GM12874 (cell line): Measurements from ENCODE around the gene STARD3.

Experiments
- TF ChIP-seq, protein P1 (sequence below): IDR thresholded peaks from 2 replicates; pipeline ENCODE4 v1.5.1; 2011; ENCODE audit warnings: low read depth, mild to moderate bottlenecking, control low read depth, low read length, moderate library complexity; ENCODE audit not compliant: insufficient read depth

STARD3 gene

DNA sequence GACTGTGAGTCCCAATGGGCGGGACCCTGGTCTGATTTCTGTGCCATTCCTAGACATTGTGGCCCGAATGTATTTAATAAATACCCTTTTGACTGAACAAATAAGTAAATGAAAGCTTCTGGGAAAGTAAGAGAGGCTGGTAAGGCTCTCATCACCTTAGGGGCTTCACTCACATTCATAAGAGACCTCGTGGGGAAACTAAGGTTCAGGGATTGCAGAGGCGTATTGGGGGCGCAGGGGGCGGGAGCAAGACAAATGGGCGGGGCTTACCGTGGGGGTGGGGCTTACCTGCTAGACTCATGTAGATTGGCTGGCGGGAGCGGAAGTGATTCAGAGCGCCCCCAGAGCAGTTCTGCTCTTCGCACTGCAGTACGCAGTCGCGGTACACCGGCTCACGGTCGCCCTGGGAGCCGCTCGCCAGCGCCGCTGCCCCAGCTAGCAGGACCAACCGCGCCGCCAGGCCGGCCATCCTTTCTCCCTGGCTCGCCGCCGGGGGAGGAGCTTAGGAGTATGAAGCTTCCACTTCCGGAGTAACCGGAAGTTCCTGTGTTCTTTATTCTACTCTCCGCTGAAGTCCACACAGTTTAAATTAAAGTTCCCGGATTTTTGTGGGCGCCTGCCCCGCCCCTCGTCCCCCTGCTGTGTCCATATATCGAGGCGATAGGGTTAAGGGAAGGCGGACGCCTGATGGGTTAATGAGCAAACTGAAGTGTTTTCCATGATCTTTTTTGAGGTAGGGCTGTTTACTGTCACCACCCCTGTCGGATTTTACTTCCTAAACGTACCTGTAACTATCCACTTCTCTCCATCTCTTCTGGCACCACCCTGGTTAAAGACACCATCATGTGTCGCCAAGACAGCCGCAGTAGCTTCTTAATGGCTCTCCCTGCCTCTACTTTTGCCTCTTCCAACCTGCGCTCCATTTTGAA, 50.9 kb downstream of the STARD3 start, which contains the start of gene PGAP3:
Gene PGAP3 (minus strand): TSS at position 512 of the 929 bp plus-strand sequence. CDS start 43 bp downstream, at position 469.
- TF ChIP-seq, protein P1, sequence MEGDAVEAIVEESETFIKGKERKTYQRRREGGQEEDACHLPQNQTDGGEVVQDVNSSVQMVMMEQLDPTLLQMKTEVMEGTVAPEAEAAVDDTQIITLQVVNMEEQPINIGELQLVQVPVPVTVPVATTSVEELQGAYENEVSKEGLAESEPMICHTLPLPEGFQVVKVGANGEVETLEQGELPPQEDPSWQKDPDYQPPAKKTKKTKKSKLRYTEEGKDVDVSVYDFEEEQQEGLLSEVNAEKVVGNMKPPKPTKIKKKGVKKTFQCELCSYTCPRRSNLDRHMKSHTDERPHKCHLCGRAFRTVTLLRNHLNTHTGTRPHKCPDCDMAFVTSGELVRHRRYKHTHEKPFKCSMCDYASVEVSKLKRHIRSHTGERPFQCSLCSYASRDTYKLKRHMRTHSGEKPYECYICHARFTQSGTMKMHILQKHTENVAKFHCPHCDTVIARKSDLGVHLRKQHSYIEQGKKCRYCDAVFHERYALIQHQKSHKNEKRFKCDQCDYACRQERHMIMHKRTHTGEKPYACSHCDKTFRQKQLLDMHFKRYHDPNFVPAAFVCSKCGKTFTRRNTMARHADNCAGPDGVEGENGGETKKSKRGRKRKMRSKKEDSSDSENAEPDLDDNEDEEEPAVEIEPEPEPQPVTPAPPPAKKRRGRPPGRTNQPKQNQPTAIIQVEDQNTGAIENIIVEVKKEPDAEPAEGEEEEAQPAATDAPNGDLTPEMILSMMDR = 0 out of 2 replicates have a peak, but pooled peaks have one; percentile 8

DNA sequence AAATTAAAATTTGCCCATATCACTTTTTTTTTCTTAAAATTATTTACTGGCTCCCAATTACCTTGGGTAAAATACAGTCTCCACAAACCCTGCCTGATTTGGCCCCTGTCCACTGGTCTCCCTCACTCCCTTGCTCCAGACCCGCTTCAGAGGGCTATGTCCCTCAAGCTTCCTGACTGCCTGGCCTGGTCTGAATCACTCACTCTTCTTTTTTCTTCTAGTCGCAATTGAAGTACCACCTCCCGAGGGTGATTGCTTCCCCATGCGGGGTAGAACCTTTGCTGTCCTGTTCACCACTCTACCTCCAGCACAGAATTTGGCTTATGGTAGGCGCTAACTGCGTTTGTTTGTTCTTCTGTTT, 51.5 kb downstream of the STARD3 start:
- TF ChIP-seq, protein P1 = no peak

DNA sequence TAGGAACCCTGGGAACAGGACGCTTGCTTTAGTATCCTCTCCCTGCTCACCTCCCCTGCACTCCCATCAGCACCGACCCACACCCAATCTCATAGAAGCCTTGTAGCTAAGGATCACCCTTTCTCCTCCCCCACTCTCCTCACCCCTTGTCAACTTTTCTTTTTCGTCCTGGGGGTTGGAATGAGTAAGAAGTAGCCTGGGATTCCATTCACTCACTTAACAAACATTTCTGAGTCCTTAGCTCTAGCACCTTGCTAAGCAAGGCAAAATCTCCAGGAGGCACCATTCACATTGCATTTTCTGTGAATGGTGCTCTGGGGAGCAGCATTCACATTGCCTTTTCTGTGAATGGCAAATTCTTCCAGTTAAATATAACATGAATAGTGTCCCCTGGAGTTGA, 52.0 kb downstream of the STARD3 start:
- TF ChIP-seq, protein P1 = no peak

DNA sequence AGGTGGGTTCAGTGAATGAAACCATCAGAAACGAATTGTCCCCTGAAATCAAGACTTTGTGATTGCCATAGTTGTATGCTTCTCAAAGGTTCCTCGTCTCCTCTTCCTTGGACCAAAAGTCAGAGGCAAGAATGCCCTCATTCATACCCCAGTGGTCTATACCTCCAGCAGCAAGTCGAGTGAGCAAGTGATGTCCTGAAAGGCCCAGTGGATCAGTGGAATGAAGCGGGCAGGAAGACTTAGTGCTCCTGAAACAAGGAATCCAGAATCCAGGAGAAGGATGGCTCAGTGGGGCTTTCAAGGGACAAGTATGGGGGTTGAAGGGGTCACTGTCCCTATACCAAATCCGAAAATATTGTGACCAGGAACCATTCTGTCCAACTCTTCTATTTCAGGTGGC, 57.6 kb downstream of the STARD3 start:
- TF ChIP-seq, protein P1 = no peak

DNA sequence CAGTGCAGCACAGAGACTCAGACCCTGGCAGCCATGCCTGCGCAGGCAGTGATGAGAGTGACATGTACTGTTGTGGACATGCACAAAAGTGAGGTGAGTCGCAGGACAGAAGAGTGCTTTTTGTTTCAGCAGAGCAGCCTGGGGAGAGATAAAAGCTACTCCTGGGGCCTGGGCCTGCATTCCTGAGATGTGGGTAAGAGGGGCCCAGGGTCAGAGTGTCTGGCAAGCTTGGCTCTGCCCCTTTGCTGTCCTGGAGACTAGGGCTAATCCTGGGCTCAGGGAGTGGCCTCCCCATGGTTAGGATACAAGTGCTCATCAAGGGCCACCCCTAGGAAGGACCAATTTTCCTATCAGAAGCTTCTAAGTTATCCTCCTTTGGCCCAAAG, 58.1 kb downstream of the STARD3 start:
- TF ChIP-seq, protein P1 = no peak

DNA sequence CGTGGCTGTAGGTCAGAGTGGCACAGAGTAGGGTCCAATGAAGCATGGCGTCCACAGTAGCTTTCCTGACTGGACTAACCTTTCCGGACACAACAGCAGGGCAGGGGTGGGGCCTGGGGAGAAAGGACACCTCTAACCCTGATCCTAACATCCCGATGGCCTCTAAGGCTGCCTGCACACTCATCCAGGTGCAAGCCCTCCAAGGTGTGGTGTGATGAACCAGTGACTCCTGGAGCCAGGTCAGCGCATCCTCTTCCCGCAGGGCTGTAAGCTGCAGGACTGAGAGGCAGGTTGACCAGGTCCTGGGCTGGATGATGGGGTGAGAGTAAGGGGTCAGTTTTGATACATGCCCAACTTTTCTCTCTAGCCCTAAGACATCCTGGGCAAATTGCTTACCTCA, 59.8 kb downstream of the STARD3 start:
- TF ChIP-seq, protein P1 = no peak

DNA sequence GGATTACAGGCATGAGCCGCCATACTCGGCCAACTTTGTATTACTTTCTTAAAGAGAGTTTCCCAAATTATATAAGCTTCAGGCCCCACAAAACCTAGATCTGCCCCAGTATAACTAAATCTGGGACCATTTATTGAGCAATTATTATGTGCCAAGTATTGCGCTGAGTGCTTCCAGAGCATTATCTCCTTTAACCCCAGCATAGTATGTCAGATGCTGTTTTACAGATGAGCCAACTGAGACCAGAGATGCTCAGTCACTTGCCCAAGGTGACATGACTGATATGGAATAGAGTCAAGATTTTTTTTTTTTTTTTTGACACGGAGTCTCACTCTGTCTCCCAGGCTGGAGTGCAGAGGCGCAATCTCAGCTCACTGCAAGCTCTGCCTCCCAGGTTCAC, 61.0 kb downstream of the STARD3 start:
- TF ChIP-seq, protein P1 = no peak
